ENCODE data around the gene KCNK15.

Gene KCNK15

GRCh38 chr20:44704551-44704971 is 41.1 kb upstream of the KCNK15 start:
- Histone ChIP-seq H3K4me3 (ENCODE audit: low read length, poor library complexity, severe bottlenecking) (no peak overlapping the region), H3F3A (ENCODE audit: low read depth) (no peaks in the 10 kb centered on the region), H2AFZ (ENCODE audit: low read length) (no peak overlapping the region), H3K4me2 (ENCODE audit: low read depth, low read length, poor library complexity, severe bottlenecking) (no peak overlapping the region), H4K20me1 (ENCODE audit: insufficient read depth, low read length, poor library complexity, severe bottlenecking) (no peaks in the 10 kb centered on the region), H3K36me3 (ENCODE audit: insufficient read depth, low read length) (no peaks in the 10 kb centered on the region), H3K9ac (ENCODE audit: low read depth, low read length, poor library complexity, severe bottlenecking) (no peak overlapping the region), H3K79me2 (ENCODE audit: insufficient read depth, low read length) (no peaks in the 10 kb centered on the region), H3K27me3 (ENCODE audit: insufficient read depth, low read length, poor library complexity, severe bottlenecking) (no peaks in the 10 kb centered on the region), H3K9me2 (replicated peaks; ENCODE audit: low read depth, low read length) (no peaks in the 10 kb centered on the region), H3K4me1 (ENCODE audit: insufficient read depth, low read length, poor library complexity, severe bottlenecking) (peaks cover 26% of the 10 kb centered on the region), H3K9me3 (ENCODE audit: insufficient read depth, low read depth, low read length) (no peaks in the 10 kb centered on the region)
- TF ChIP-seq EZH2phosphoT487 (IDR thresholded peaks at IDR 0.05; ENCODE audit: borderline replicate concordance) (no peak), CTCF (conservative IDR thresholded peaks at IDR 0.05; ENCODE audit: low read length) (no peak)

- H3K36me3 ChIP-seq (ENCODE audit: insufficient read depth, low read length) = no peaks in the 10 kb centered on the region
- no peaks in the 10 kb centered on the region for H3K9me3 ChIP-seq (ENCODE audit: insufficient read depth, low read depth, low read length)
- H3K9me2 ChIP-seq (replicated peaks; ENCODE audit: low read depth, low read length) = no peaks in the 10 kb centered on the region
- H2AFZ ChIP-seq (ENCODE audit: low read length) = no peak overlapping the region
- no peaks in the 10 kb centered on the region for H3K27me3 ChIP-seq (ENCODE audit: insufficient read depth, low read length, poor library complexity, severe bottlenecking)
- TF ChIP-seq CTCF (conservative IDR thresholded peaks at IDR 0.05; ENCODE audit: low read length) = no peak
- no peak for TF ChIP-seq EZH2phosphoT487 (IDR thresholded peaks at IDR 0.05; ENCODE audit: borderline replicate concordance)
- H3K79me2 ChIP-seq (ENCODE audit: insufficient read depth, low read length) = no peaks in the 10 kb centered on the region
- H4K20me1 ChIP-seq (ENCODE audit: insufficient read depth, low read length, poor library complexity, severe bottlenecking) = no peaks in the 10 kb centered on the region
- H3K9ac ChIP-seq (ENCODE audit: low read depth, low read length, poor library complexity, severe bottlenecking) = no peak overlapping the region
- H3K4me3 ChIP-seq (ENCODE audit: low read length, poor library complexity, severe bottlenecking) = no peak overlapping the region
- H3F3A ChIP-seq (ENCODE audit: low read depth) = no peaks in the 10 kb centered on the region
- no peak overlapping the region for H3K4me2 ChIP-seq (ENCODE audit: low read depth, low read length, poor library complexity, severe bottlenecking)
- H3K4me1 ChIP-seq (ENCODE audit: insufficient read depth, low read length, poor library complexity, severe bottlenecking) = peaks cover 26% of the 10 kb centered on the region
Measured at GRCh38 chr20:44705364-44706094, 40.1 kb upstream of the KCNK15 start.

GRCh38 chr20:44706301-44707017 is 39.2 kb upstream of the KCNK15 start:
- Histone ChIP-seq H3K4me1 (ENCODE audit: insufficient read depth, low read length, poor library complexity, severe bottlenecking) (peaks cover 17% of the 10 kb centered on the region), H3K79me2 (ENCODE audit: insufficient read depth, low read length) (no peaks in the 10 kb centered on the region), H3K9me2 (replicated peaks; ENCODE audit: low read depth, low read length) (no peaks in the 10 kb centered on the region), H3K9me3 (ENCODE audit: insufficient read depth, low read depth, low read length) (no peaks in the 10 kb centered on the region), H2AFZ (ENCODE audit: low read length) (no peak overlapping the region), H4K20me1 (ENCODE audit: insufficient read depth, low read length, poor library complexity, severe bottlenecking) (no peaks in the 10 kb centered on the region), H3K4me2 (ENCODE audit: low read depth, low read length, poor library complexity, severe bottlenecking) (no peak overlapping the region), H3K4me3 (ENCODE audit: low read length, poor library complexity, severe bottlenecking) (no peak overlapping the region), H3F3A (ENCODE audit: low read depth) (no peaks in the 10 kb centered on the region), H3K36me3 (ENCODE audit: insufficient read depth, low read length) (no peaks in the 10 kb centered on the region), H3K9ac (ENCODE audit: low read depth, low read length, poor library complexity, severe bottlenecking) (no peak overlapping the region), H3K27me3 (ENCODE audit: insufficient read depth, low read length, poor library complexity, severe bottlenecking) (no peaks in the 10 kb centered on the region)
- no peak for TF ChIP-seq CTCF (conservative IDR thresholded peaks at IDR 0.05; ENCODE audit: low read length)
- no peak for TF ChIP-seq EZH2phosphoT487 (IDR thresholded peaks at IDR 0.05; ENCODE audit: borderline replicate concordance)
